CD14-positive monocyte (primary cell): ENCODE results near the gene EIF4B. TPM values are rescaled to one million over a fixed set of nuclear protein-coding genes. Genes with fewer than 3 reads are reported as not detected.

ENCODE experiments used
- DNase-seq, 3 donors: peaks; one replicate each; pipeline ENCODE4 v3.0.0-alpha.2; 2011 to 2022
- H2AFZ ChIP-seq: 2 replicates; pipeline ENCODE4 v1.6.0; 2012; ENCODE audit warnings: mild to moderate bottlenecking, low read depth, low read length, inconsistent platforms; ENCODE audit not compliant: insufficient read depth, poor library complexity, severe bottlenecking
- H3K27ac ChIP-seq, 2 donors: 1 replicate in 1 of 2; 2 replicates in 1 of 2; pipeline ENCODE4 v1.5.1; 2012 to 2013; ENCODE audit warnings: low read length in 2 of 2, control low read depth in 1 of 2, inconsistent platforms in 1 of 2, low read depth in 1 of 2, mild to moderate bottlenecking in 1 of 2
- H3K27me3 ChIP-seq, 2 donors: one replicate each; pipeline versions ENCODE4 v1.6.0 to v1.6.1; 2011 to 2013; ENCODE audit warnings: low read length in 2 of 2; ENCODE audit not compliant: control insufficient read depth in 2 of 2, insufficient read depth in 2 of 2
- H3K36me3 ChIP-seq, 2 donors: replicated peaks in 1 of 2; 1 replicate in 1 of 2; 2 replicates in 1 of 2; pipeline versions ENCODE4 v1.5.1 to v1.6.1; 2012 to 2013; ENCODE audit warnings: low read length in 2 of 2, control low read depth in 1 of 2, inconsistent platforms in 1 of 2, mild to moderate bottlenecking in 1 of 2; ENCODE audit not compliant: insufficient read depth in 2 of 2, control insufficient read depth in 1 of 2
- H3K4me1 ChIP-seq, 2 donors: 1 replicate in 1 of 2; 2 replicates in 1 of 2; pipeline versions ENCODE4 v1.5.1 to v1.6.1; 2012 to 2013; ENCODE audit warnings: low read length in 2 of 2, control low read depth in 1 of 2, inconsistent platforms in 1 of 2, mild to moderate bottlenecking in 1 of 2, moderate library complexity in 1 of 2; ENCODE audit not compliant: insufficient read depth in 2 of 2, control insufficient read depth in 1 of 2
- H3K4me2 ChIP-seq: replicated peaks from 2 replicates; pipeline ENCODE3; 2012; ENCODE audit warnings: low read length, moderate library complexity, mild to moderate bottlenecking; ENCODE audit not compliant: poor library complexity, severe bottlenecking; ENCODE audit errors: extremely low read depth
- H3K4me3 ChIP-seq, 3 experiments: fragments of 200-600 bp in 1 of 3; sonication (generic) in 1 of 3; replicated peaks in 1 of 3; 1 replicate in 2 of 3; 2 replicates in 1 of 3; pipeline ENCODE4 v1.5.1; 2011 to 2013; ENCODE audit warnings: low read length in 3 of 3, mild to moderate bottlenecking in 3 of 3, control low read depth in 2 of 3, low read depth in 2 of 3, inconsistent platforms in 1 of 3, moderate library complexity in 1 of 3
- H3K79me2 ChIP-seq: 2 replicates; pipeline ENCODE4 v1.6.0; 2012; ENCODE audit warnings: mild to moderate bottlenecking, control low read depth, inconsistent platforms, low read length, moderate library complexity; ENCODE audit not compliant: insufficient read depth
- H3K9ac ChIP-seq: 2 replicates; pipeline ENCODE4 v1.6.0; 2017; ENCODE audit warnings: low read length, mild to moderate bottlenecking; ENCODE audit not compliant: insufficient read depth, poor library complexity, severe bottlenecking
- H3K9me3 ChIP-seq, 2 donors: replicated peaks in 1 of 2; 1 replicate in 1 of 2; 2 replicates in 1 of 2; pipeline versions ENCODE4 v1.5.1 to v1.6.1; 2012 to 2013; ENCODE audit warnings: low read length in 2 of 2, control low read depth in 1 of 2; ENCODE audit not compliant: control insufficient read depth in 1 of 2, insufficient read depth in 1 of 2
- H4K20me1 ChIP-seq: 2 replicates; pipeline ENCODE4 v1.6.0; 2012; ENCODE audit warnings: mild to moderate bottlenecking, low read length, control low read depth, moderate library complexity; ENCODE audit not compliant: insufficient read depth
- H3K27ac Mint-ChIP-seq, 7 donors: one replicate each; pipeline ENCODE4 v1.8.0; 2020; ENCODE audit warnings: mild to moderate bottlenecking in 7 of 7, mixed read lengths in 7 of 7, moderate library complexity in 6 of 7, inconsistent platforms in 2 of 7
- H3K27me3 Mint-ChIP-seq, 3 donors: one replicate each; pipeline ENCODE4 v1.8.0; 2021 to 2022; ENCODE audit warnings: low read depth in 3 of 3, mild to moderate bottlenecking in 3 of 3, mixed read lengths in 3 of 3, moderate library complexity in 3 of 3, inconsistent platforms in 1 of 3
- H3K36me3 Mint-ChIP-seq, 2 donors: one replicate each; pipeline ENCODE4 v1.8.0; 2020; ENCODE audit warnings: mixed read lengths in 2 of 2, inconsistent platforms in 1 of 2, mild to moderate bottlenecking in 1 of 2
- H3K4me1 Mint-ChIP-seq: one replicate; pipeline ENCODE4 v1.8.0; 2020; ENCODE audit warnings: mild to moderate bottlenecking, mixed read lengths
- H3K4me3 Mint-ChIP-seq, 2 donors: one replicate each; pipeline ENCODE4 v1.8.0; 2020; ENCODE audit warnings: mild to moderate bottlenecking in 2 of 2, mixed read lengths in 2 of 2, moderate library complexity in 1 of 2
- H3K9me3 Mint-ChIP-seq, 7 donors: one replicate each; pipeline ENCODE4 v1.8.0; 2020 to 2022; ENCODE audit warnings: mixed read lengths in 7 of 7, mild to moderate bottlenecking in 6 of 7, moderate library complexity in 6 of 7, inconsistent platforms in 2 of 7
- CTCF ChIP-seq: fragments of 200-600 bp; IDR thresholded peaks from one replicate; pipeline ENCODE4 v1.8.0; 2022; ENCODE audit warnings: antibody characterized with exemption, mild to moderate bottlenecking
- WGBS: methylation state at CpG from one replicate; pipeline ENCODE4 v1.1.5; 2013; ENCODE audit warnings: missing lambda C conversion rate; ENCODE audit not compliant: insufficient coverage; 5-methylcytosine and 5-hydroxymethylcytosine counted together
- intact Hi-C, 2 donors: fragments of 100-400 bp; cut with micrococcal nuclease; formaldehyde crosslinking; loops; one replicate each; pipeline versions ENCODE4 v1.15.0 to v1.15.1; 2023
- polyA plus RNA-seq, 3 donors: library from polyadenylated mRNA; depleted of rRNA in 1 of 3; unstranded in 2 of 3; stranded (reverse) in 1 of 3; fragments of 300-500 nt in 2 of 3; fragments of >200 nt in 1 of 3; fragmentation: Illumina TruSeq in 2 of 3; gene quantifications; 1 replicate in 2 of 3; 2 replicates in 1 of 3; pipeline ENCODE4 v1.2.3, GENCODE V29; 2012 to 2021

Gene EIF4B
- polyA plus RNA-seq, 3 donors, result 41.2 to 185 (median 58.6) TPM

GRCh38 chr12:53058674-53059433 lies 52.6 kb downstream of the EIF4B start:
- H3K36me3 ChIP-seq, result peaks cover 5% of the 10 kb centered on the region in 2 donors
- no peak for TF ChIP-seq CTCF
- no peaks in the 10 kb centered on the region for H3K9me3 ChIP-seq
- peaks cover 4 to 10% of the 10 kb centered on the region in 2 donors for H3K4me1 ChIP-seq
- H3K27me3 ChIP-seq, result no peaks in the 10 kb centered on the region
- Mint-ChIP-seq H3K4me1 (peaks cover 4% of the 10 kb centered on the region), H3K9me3 (peaks cover 0 to 1% (median 0%) of the 10 kb centered on the region in 7 donors), H3K27ac (peak overlapping the region in 1 of 7 donors; percentile 55), H3K27me3 (peaks cover 0 to 17% (median 16%) of the 10 kb centered on the region in 3 donors), H3K4me3 (no peak overlapping the region), H3K36me3 (peaks cover 8% of the 10 kb centered on the region in 2 donors)
- no peak overlapping the region for H3K4me2 ChIP-seq
- intact Hi-C loops, result no loop called here
- no peak overlapping the region for H3K4me3 ChIP-seq
- no peak overlapping the region for H3K9ac ChIP-seq
- no peak overlapping the region for H2AFZ ChIP-seq
- H4K20me1 ChIP-seq, result no peaks in the 10 kb centered on the region
- no peaks in the 10 kb centered on the region for H3K79me2 ChIP-seq
- no peak for DNase-seq
- no peak overlapping the region for H3K27ac ChIP-seq
- WGBS, result 97% methylated on average over 26 of the region's 35 CpGs

- no peaks in the 10 kb centered on the region for H4K20me1 ChIP-seq
- peaks cover 0 to 4% of the 10 kb centered on the region in 2 donors for H3K4me1 ChIP-seq
- intact Hi-C loops, result no loop called here
- peaks cover 11 to 12% of the 10 kb centered on the region in 2 donors for H3K36me3 ChIP-seq
- H3K27me3 ChIP-seq, result no peaks in the 10 kb centered on the region
- H2AFZ ChIP-seq, result no peak overlapping the region
- H3K9me3 Mint-ChIP-seq, result peaks cover 0 to 1% (median 0%) of the 10 kb centered on the region in 7 donors
- no peak for TF ChIP-seq CTCF
- no peak overlapping the region for H3K27ac ChIP-seq
- H3K79me2 ChIP-seq, result no peaks in the 10 kb centered on the region
- no peak overlapping the region for H3K4me2 ChIP-seq
- H3K9me3 ChIP-seq, result no peaks in the 10 kb centered on the region
- H3K27ac Mint-ChIP-seq, result no peak overlapping the region
- H3K9ac ChIP-seq, result no peak overlapping the region
- H3K4me3 Mint-ChIP-seq, result no peak overlapping the region
- peaks cover 14 to 15% of the 10 kb centered on the region in 2 donors for H3K36me3 Mint-ChIP-seq
- no peaks in the 10 kb centered on the region for H3K4me1 Mint-ChIP-seq
- H3K27me3 Mint-ChIP-seq, result peaks cover 0 to 15% (median 14%) of the 10 kb centered on the region in 3 donors
- 93% methylated on average over 23 of the region's 24 CpGs for WGBS
- no peak for DNase-seq
- H3K4me3 ChIP-seq, result no peak overlapping the region
Measured at GRCh38 chr12:53059434-53060063, 53.3 kb downstream of the EIF4B start.
